ENCODE measurements around the gene ZFHX3. TPM values are rescaled to one million over a fixed set of nuclear protein-coding genes. Genes with fewer than 3 reads are reported as not detected.

ZFHX3 gene
- total and polyA plus RNA-seq, 10 of the 15 experiments (the other 5 are each of a cell fraction or from before 2014, with no cell fraction given), result 0.68 to 8.6 (median 2.0) TPM

DNA sequence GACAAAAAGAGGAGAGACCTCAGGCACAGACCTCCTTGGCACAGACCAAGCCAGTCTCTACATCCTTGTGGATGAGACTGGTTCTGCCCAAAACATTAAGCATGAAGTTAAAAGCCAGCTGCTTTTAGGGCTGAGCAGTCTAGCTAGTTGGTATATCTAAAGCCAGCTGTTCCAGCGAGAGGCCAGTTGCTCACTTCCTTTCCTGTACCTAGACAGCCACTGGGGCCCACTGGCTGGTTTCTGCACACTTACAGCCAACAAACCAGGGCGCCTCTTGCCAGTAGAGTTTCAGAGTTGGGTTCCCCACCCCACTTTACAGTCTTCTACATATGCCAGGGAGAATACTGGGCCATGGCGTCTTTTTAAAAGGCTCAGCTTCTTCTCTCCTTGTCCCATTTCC lies 242.4 kb downstream of the ZFHX3 start:
- H3K9me3 ChIP-seq (replicated peaks; ENCODE audit: control insufficient read depth, insufficient read depth, low read length), result no peaks in the 10 kb centered on the region
- ChIA-PET RAD21 (ENCODE audit: unreplicated experiment) (no interaction called here), CTCF (interaction anchor here (3.7 kb wide), 1 partner anchor 27 kb away, joined by 17 read pairs; no protein-coding TSS in a partner anchor), POLR2A (no interaction called here), SMC1A (ENCODE audit: uncharacterized antibody, unreplicated experiment) (interaction anchor here (0.9 kb wide), 1 partner anchor 30 kb away, joined by 3 read pairs; no protein-coding TSS in a partner anchor)
- DNase-seq (ENCODE audit: low read depth, low spot score), result no peak
- no peaks in the 10 kb centered on the region for H3K27me3 ChIP-seq (replicated peaks in 1 of 2; ENCODE audit: control insufficient read depth in 2 of 2, insufficient read depth in 2 of 2, low read length in 1 of 2)
- in situ Hi-C loops (cut with MboI) (no loop called here), intact Hi-C loops (cut with micrococcal nuclease; ENCODE audit: unreplicated experiment) (no loop called here)
- H4K20me1 ChIP-seq (ENCODE audit: control insufficient read depth, insufficient read depth), result no peaks in the 10 kb centered on the region
- no peak overlapping the region for H2AFZ ChIP-seq (ENCODE audit: control insufficient read depth, low read depth, low read length)
- WGBS (ENCODE audit: insufficient coverage, insufficient replicate concordance, low lambda C conversion rate, missing lambda C conversion rate), result 87% methylated on average over 3 of the region's 3 CpGs
- H3K4me3 ChIP-seq, result no peak overlapping the region
- no peaks in the 10 kb centered on the region for H3K4me1 ChIP-seq (ENCODE audit: control insufficient read depth, insufficient read depth, low read length)
- TF ChIP-seq FOXM1 (IDR thresholded peaks at IDR 0.05; ENCODE audit: low read depth, low read length), result no peak
- TF ChIP-seq ZNF274 (IDR thresholded peaks at IDR 0.05; ENCODE audit: insufficient read depth, insufficient read length), result no peak
- TF ChIP-seq, protein P1, sequence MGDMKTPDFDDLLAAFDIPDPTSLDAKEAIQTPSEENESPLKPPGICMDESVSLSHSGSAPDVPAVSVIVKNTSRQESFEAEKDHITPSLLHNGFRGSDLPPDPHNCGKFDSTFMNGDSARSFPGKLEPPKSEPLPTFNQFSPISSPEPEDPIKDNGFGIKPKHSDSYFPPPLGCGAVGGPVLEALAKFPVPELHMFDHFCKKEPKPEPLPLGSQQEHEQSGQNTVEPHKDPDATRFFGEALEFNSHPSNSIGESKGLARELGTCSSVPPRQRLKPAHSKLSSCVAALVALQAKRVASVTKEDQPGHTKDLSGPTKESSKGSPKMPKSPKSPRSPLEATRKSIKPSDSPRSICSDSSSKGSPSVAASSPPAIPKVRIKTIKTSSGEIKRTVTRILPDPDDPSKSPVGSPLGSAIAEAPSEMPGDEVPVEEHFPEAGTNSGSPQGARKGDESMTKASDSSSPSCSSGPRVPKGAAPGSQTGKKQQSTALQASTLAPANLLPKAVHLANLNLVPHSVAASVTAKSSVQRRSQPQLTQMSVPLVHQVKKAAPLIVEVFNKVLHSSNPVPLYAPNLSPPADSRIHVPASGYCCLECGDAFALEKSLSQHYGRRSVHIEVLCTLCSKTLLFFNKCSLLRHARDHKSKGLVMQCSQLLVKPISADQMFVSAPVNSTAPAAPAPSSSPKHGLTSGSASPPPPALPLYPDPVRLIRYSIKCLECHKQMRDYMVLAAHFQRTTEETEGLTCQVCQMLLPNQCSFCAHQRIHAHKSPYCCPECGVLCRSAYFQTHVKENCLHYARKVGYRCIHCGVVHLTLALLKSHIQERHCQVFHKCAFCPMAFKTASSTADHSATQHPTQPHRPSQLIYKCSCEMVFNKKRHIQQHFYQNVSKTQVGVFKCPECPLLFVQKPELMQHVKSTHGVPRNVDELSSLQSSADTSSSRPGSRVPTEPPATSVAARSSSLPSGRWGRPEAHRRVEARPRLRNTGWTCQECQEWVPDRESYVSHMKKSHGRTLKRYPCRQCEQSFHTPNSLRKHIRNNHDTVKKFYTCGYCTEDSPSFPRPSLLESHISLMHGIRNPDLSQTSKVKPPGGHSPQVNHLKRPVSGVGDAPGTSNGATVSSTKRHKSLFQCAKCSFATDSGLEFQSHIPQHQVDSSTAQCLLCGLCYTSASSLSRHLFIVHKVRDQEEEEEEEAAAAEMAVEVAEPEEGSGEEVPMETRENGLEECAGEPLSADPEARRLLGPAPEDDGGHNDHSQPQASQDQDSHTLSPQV (IDR thresholded peaks at IDR 0.05), result no peak
- no peak for TF ChIP-seq SMC3 (IDR thresholded peaks at IDR 0.05; ENCODE audit: borderline replicate concordance, low read length)
- no peak for TF ChIP-seq ZBED1 (IDR thresholded peaks at IDR 0.05; ENCODE audit: borderline replicate concordance)
- TF ChIP-seq, protein P2, sequence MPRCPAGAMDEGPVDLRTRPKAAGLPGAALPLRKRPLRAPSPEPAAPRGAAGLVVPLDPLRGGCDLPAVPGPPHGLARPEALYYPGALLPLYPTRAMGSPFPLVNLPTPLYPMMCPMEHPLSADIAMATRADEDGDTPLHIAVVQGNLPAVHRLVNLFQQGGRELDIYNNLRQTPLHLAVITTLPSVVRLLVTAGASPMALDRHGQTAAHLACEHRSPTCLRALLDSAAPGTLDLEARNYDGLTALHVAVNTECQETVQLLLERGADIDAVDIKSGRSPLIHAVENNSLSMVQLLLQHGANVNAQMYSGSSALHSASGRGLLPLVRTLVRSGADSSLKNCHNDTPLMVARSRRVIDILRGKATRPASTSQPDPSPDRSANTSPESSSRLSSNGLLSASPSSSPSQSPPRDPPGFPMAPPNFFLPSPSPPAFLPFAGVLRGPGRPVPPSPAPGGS (IDR thresholded peaks at IDR 0.05; ENCODE audit: borderline replicate concordance, insufficient read depth, low read depth, low read length, poor library complexity, severe bottlenecking), result no peak
- no peak for TF ChIP-seq CBX5 (IDR thresholded peaks at IDR 0.05; ENCODE audit: low read depth)
- TF ChIP-seq HDAC6 (IDR thresholded peaks at IDR 0.05; ENCODE audit: unreplicated experiment), result no peak
- TF ChIP-seq KDM1A (IDR thresholded peaks at IDR 0.05; ENCODE audit: borderline replicate concordance), result no peak
- no peak for TF ChIP-seq TAF1 (IDR thresholded peaks at IDR 0.05; ENCODE audit: borderline replicate concordance, low read depth, low read length)
- no peak for TF ChIP-seq NBN (IDR thresholded peaks at IDR 0.05)
- no peak for TF ChIP-seq KAT2A (conservative IDR thresholded peaks at IDR 0.05; ENCODE audit: control insufficient read depth, low read depth, low read length)
- TF ChIP-seq IRF4 (IDR thresholded peaks at IDR 0.05; ENCODE audit: low read depth, low read length), result no peak
- TF ChIP-seq CHD2 (IDR thresholded peaks at IDR 0.05; ENCODE audit: borderline replicate concordance, low read depth, low read length), result no peak
- TF ChIP-seq MEF2B (IDR thresholded peaks at IDR 0.05; ENCODE audit: partially characterized antibody, poor library complexity, severe bottlenecking), result no peak
- TF ChIP-seq EZH2 (IDR thresholded peaks at IDR 0.05; ENCODE audit: borderline replicate concordance, control insufficient read depth, low read depth, low read length), result no peak
- no peak for TF ChIP-seq RUNX3 (IDR thresholded peaks at IDR 0.05; ENCODE audit: low read length)
- no peak overlapping the region for H3K9ac ChIP-seq (ENCODE audit: control insufficient read depth, insufficient read depth, low read length)
- no peak overlapping the region for H3K4me2 ChIP-seq (ENCODE audit: control insufficient read depth, insufficient read depth)
- no peak for ATAC-seq
- BruUV-seq (replicated peaks), result no TSS peak
- FAIRE-seq, result no peak
- H3K79me2 ChIP-seq (ENCODE audit: control insufficient read depth, insufficient read depth, low read length), result no peaks in the 10 kb centered on the region
- no peaks in the 10 kb centered on the region; a peak in 1 of 4 replicates for H3K36me3 ChIP-seq (ENCODE audit: control insufficient read depth in 2 of 2, insufficient read depth in 2 of 2, low read length in 1 of 2)
- H3K27ac ChIP-seq (ENCODE audit: control insufficient read depth, insufficient read depth), result no peak overlapping the region
